Activated CD8-positive, alpha-beta memory T cell treated with anti-CD3 and anti-CD28 coated beads, Interleukin-2, amount 50 U/mL, for 4 hours (primary cell): ENCODE measurements around the gene HDAC9.

Experiments
- DNase-seq: peaks from one replicate; pipeline ENCODE4 v3.0.0-alpha.2; 2020

Gene HDAC9

DNA sequence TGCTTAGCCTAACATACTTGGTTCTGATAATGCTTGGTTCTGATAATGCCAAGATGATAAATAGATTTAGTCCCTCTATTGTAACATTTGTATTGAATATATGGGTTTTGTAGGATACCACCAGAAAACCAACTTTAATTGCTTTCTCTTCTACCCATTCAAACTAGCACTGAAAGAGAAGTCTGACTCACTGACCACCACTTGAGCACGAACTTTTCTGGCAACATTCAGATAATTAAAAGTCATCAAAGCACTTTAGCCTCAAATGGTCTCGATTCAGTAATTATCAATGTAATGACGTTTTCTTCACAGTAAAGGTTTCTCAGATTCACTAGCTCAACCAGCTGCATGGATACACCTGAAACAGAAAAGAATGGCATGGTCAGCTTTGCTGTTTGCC is 63.0 kb downstream of the HDAC9 start:
- no peak for DNase-seq

DNA sequence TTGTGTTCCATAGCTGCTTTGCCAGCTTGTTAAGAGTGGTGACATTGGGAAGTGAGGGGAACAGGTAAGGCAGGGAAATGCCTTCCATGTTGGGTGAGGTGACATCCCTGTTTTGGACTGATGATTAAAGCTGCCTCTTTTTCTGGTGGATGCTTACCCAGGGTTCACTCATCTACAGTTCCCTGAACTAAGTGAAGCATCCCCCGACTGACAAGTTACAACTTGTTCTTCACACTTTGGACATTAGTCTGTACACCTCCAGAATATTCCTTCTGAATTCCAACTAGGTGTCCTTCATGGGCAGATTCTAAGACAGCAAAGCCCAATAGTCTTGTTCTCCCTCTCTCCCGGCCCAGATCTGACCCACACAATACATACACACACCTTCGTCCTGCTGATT is 63.4 kb downstream of the HDAC9 start:
- no peak for DNase-seq

- no peak for DNase-seq
These were observed 64.2 kb downstream of the HDAC9 start for GRCh38 chr7:18559756-18560155.

DNA sequence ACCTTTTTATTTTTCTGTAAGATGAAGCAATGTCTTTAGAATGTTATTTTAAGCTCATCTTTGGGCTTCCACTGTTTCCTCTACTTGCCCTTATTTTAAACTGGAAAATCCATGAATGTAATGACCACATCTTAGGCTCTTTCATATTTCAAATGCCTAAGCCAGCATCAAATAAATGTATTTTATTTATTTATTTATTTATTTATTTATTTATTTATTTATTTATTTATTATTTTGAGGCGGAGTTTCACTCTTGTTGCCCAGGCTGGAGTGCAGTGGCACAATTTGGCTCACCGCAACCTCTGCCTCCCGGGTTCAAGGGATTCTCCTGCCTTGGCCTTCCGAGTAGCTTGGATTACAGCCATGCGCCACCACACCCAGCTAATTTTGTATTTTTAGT is 69.2 kb downstream of the HDAC9 start:
- no peak for DNase-seq

GRCh38 chr7:18565337-18565736 is 69.8 kb downstream of the HDAC9 start:
- DNase-seq = no peak

DNA sequence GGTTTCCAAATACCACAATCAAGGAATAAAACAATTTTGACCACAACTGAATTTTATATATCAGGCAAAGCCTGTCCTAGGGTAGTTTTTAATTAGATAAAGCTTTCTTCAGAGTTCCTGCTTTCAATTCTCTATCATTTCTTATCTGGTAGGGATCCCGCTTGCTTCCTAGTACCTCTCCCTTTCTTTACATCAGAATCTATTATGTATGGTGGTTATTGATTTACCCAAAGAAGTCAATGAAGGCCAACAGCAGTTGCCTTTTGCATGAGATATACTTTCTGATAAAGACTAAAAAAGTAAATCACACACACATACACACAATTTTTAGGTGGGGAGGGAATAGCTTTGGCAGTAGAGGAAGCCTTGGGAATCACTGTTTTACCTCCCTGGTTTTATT is 70.7 kb downstream of the HDAC9 start:
- no peak for DNase-seq

- no peak for DNase-seq
These were observed 71.3 kb downstream of the HDAC9 start for GRCh38 chr7:18566829-18567228.

DNA sequence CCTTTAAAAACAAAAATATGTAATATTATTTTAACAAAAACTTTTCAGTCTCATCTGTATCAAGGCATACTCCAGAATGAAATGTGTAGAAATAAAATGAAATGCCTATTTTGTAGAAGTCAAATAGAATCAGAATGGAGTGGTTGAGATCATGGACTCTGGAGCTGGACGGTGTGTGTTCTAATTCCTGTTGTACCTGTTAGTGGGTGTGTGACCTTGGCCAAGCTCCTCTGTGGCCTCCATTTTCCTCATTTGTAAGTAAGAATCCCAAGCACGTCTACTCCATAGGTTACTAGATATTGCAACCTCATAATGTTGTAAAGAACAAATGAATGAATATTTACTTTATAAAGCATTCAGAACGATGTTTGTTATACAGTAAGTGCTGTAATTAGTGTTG is 74.9 kb downstream of the HDAC9 start:
- DNase-seq = no peak

- no peak for DNase-seq
These were observed 75.4 kb downstream of the HDAC9 start for GRCh38 chr7:18570890-18571478.

DNA sequence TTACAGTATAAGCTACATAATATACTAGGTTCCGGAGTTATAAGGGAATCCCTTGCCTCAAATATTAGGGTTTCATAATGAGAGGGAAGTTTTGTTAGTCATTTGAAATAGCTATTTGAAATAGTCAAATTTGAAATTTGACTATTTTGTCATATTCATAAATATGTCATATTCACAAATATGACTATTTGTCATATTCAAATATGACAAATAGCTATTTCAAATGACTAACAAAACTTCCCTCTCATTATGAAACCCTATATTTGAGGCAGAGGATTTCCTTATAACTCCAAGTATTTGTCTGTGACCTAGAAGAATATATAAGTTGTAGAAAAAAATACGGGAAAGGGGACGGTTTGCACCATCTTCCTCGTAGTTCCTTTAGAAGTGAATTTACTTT is 76.6 kb downstream of the HDAC9 start:
- no peak for DNase-seq

- no peak for DNase-seq
These were observed 77.3 kb downstream of the HDAC9 start for GRCh38 chr7:18572885-18573284.

DNA sequence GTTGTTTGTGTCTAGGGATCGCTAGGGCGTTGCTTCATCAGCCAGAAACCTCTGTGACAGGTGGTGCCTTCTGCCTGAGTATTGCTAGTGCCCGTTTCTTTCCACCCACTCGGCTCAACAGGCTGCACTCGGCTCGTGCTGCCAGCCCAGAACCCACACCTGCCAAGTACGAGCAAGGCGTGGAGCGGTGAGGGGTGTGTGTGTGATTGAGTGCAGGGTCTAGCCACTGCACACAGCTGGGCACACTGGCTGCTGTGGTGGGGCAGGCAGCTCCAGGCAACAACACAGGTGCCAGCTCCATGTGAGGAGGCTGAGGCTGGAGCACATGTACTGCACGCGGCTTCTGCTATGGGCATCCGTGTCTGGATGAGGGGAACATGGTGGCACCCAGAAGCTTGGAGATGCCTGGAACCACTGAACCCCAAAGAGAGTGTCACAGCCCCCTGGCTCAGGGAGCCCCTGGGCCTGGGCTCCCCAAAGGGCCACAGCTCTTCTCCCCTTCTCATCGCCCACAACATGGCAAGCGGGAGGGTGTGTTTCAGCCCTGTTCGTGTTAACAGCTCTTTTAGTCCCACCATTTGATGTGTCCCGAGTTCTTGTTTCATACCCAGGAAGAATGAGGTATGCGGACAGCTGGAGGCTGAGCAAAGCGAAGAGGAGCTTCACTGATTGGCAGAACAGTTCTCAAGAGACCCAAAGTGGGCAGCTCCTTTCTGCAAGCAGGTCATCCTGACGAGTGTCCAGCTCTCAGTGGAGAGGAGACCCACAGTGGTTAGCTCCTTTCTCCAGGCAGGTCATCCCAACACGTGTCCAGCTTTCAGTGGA is 78.1 kb downstream of the HDAC9 start:
- DNase-seq = no peak

DNA sequence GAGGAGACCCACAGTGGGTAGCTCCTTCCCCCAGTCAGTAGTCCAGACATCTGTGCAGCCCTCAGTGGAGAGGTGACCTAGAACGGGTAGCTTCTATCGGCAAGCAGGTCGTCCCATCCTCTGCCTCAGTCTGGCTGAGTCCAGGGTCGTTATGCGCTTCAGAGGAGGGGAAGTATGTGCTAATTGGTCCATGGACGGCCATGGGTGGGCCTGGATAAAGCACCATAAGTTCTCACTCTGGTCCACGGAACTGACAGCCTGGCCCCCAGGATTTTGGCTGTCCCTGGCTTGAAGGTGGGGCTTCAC is 78.6 kb downstream of the HDAC9 start:
- no peak for DNase-seq

DNA sequence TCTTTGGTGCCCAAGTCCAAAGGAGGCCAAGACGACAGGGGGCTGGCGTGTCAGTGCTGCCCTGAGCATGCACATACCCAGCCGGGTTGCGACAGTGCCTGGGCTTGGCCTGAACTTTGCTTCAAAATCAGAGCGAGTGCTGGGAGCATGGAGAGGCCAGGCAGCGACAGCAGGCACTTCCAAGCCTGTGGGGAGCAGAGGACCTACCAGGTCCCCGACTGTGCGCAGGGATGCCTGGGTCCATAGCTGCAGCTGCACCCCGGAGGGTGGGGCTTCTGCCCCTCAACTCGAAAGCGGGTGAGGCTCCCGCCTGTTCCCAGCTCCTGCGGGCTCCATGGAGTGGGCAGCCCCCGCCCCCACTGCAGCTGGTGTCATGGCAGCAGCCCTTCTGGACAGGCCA is 79.1 kb downstream of the HDAC9 start:
- DNase-seq = no peak

- no peak for DNase-seq
These were observed 80.3 kb downstream of the HDAC9 start for GRCh38 chr7:18575622-18576572.

GRCh38 chr7:18577096-18577771 is 81.7 kb downstream of the HDAC9 start:
- no peak for DNase-seq

GRCh38 chr7:18579698-18580097 is 84.1 kb downstream of the HDAC9 start:
- DNase-seq = no peak

GRCh38 chr7:18580950-18581349 is 85.4 kb downstream of the HDAC9 start:
- DNase-seq = no peak

- DNase-seq = no peak
These were observed 87.8 kb downstream of the HDAC9 start for GRCh38 chr7:18583305-18583704.

GRCh38 chr7:18590241-18590640 is 94.7 kb downstream of the HDAC9 start:
- no peak for DNase-seq

- no peak for DNase-seq
These were observed 95.3 kb downstream of the HDAC9 start for GRCh38 chr7:18590744-18591340.

GRCh38 chr7:18593602-18594279 is 98.2 kb downstream of the HDAC9 start:
- DNase-seq = no peak
